Neuronal stem cell (in vitro differentiated cells): ENCODE data around the gene PWWP2B.
A peak's percentile ranks its signal among the peaks of the same experiment; 100 is the strongest.

Source experiments
- DNase-seq: peaks from one replicate; pipeline ENCODE4 v3.0.0-alpha.2; 2013; ENCODE audit warnings: low spot score
- H2AFZ ChIP-seq: one replicate; pipeline ENCODE4 v1.6.1; 2013; ENCODE audit warnings: mild to moderate bottlenecking, low read length, inconsistent platforms
- H2AK5ac ChIP-seq: 2 replicates; pipeline ENCODE4 v1.6.1; 2013; ENCODE audit warnings: low read depth, mild to moderate bottlenecking, inconsistent platforms, low read length, moderate library complexity, mixed read lengths
- H2BK120ac ChIP-seq: 2 replicates; pipeline ENCODE4 v1.6.1; 2013; ENCODE audit warnings: low read depth, mild to moderate bottlenecking, inconsistent platforms, low read length, moderate library complexity, mixed read lengths
- H2BK12ac ChIP-seq: one replicate; pipeline ENCODE4 v1.6.1; 2013; ENCODE audit warnings: low read length, inconsistent platforms
- H2BK15ac ChIP-seq: 2 replicates; pipeline ENCODE4 v1.6.1; 2013; ENCODE audit warnings: mild to moderate bottlenecking, low read length, inconsistent platforms, mixed read lengths
- H2BK5ac ChIP-seq: one replicate; pipeline ENCODE4 v1.6.1; 2013; ENCODE audit warnings: inconsistent platforms, mild to moderate bottlenecking, low read length, moderate library complexity
- H3K14ac ChIP-seq: one replicate; pipeline ENCODE4 v1.6.1; 2013; ENCODE audit warnings: low read length, inconsistent platforms
- H3K18ac ChIP-seq: 2 replicates; pipeline ENCODE4 v1.6.1; 2013; ENCODE audit warnings: low read length, inconsistent platforms
- H3K23ac ChIP-seq: 2 replicates; pipeline ENCODE4 v1.6.1; 2013; ENCODE audit warnings: low read depth, mild to moderate bottlenecking, mixed read lengths, low read length, inconsistent platforms; ENCODE audit not compliant: poor library complexity
- H3K27ac ChIP-seq: replicated peaks from 3 replicates; pipeline ENCODE4 v1.5.1; 2013; ENCODE audit warnings: low read length, inconsistent platforms
- H3K27me3 ChIP-seq, 3 experiments: 2 replicates each; pipeline ENCODE4 v1.6.1; 2013; ENCODE audit warnings: low read length in 3 of 3, mild to moderate bottlenecking in 2 of 3, inconsistent platforms in 1 of 3, low read depth in 1 of 3, mixed read lengths in 1 of 3, moderate library complexity in 1 of 3; ENCODE audit not compliant: control insufficient read depth in 3 of 3, insufficient read depth in 3 of 3
- H3K36me3 ChIP-seq, 2 donors: replicated peaks in 1 of 2; 2 replicates each; pipeline ENCODE4 v1.6.1; 2013; ENCODE audit warnings: low read length in 2 of 2; ENCODE audit not compliant: control insufficient read depth in 2 of 2, insufficient read depth in 2 of 2
- H3K4ac ChIP-seq: 2 replicates; pipeline ENCODE4 v1.6.1; 2013; ENCODE audit warnings: inconsistent platforms, mild to moderate bottlenecking, low read length, moderate library complexity
- H3K4me1 ChIP-seq, 2 donors: 1 replicate in 1 of 2; 2 replicates in 1 of 2; pipeline ENCODE4 v1.6.1; 2013; ENCODE audit warnings: low read length in 2 of 2, low read depth in 1 of 2; ENCODE audit not compliant: control insufficient read depth in 2 of 2, insufficient read depth in 1 of 2
- H3K4me2 ChIP-seq: one replicate; pipeline ENCODE4 v1.6.1; 2013; ENCODE audit warnings: mild to moderate bottlenecking, low read length, inconsistent platforms; ENCODE audit not compliant: insufficient read depth, poor library complexity, severe bottlenecking
- H3K4me3 ChIP-seq, 2 donors: 2 replicates each; pipeline ENCODE4 v1.5.1; 2013; ENCODE audit warnings: low read length in 2 of 2, mild to moderate bottlenecking in 2 of 2, inconsistent platforms in 1 of 2, moderate library complexity in 1 of 2
- H3K79me1 ChIP-seq: one replicate; pipeline ENCODE4 v1.6.1; 2013; ENCODE audit warnings: low read depth, mild to moderate bottlenecking, inconsistent platforms, low read length, moderate library complexity
- H3K9ac ChIP-seq: one replicate; pipeline ENCODE4 v1.6.1; 2013; ENCODE audit warnings: mild to moderate bottlenecking, low read depth, low read length, inconsistent platforms; ENCODE audit not compliant: poor library complexity
- H3K9me3 ChIP-seq, 2 donors: replicated peaks in 1 of 2; 2 replicates each; pipeline versions ENCODE3 to v1.6.1; 2013; ENCODE audit warnings: low read length in 2 of 2, mild to moderate bottlenecking in 2 of 2, inconsistent platforms in 1 of 2, low read depth in 1 of 2, mixed read lengths in 1 of 2, moderate library complexity in 1 of 2; ENCODE audit not compliant: control insufficient read depth in 2 of 2, insufficient read depth in 1 of 2
- H4K8ac ChIP-seq: one replicate; pipeline ENCODE4 v1.6.1; 2013; ENCODE audit warnings: low read depth, mild to moderate bottlenecking, inconsistent platforms, low read length, moderate library complexity
- H4K91ac ChIP-seq: one replicate; pipeline ENCODE4 v1.6.1; 2013; ENCODE audit warnings: low read length, low read depth, mild to moderate bottlenecking, inconsistent platforms; ENCODE audit not compliant: poor library complexity
- WGBS, 2 donors: extraction: QIAGEN DNeasy Blood & Tissue Kit; methylation state at CpG; one replicate each; pipeline ENCODE4 v1.1.7; 2013; ENCODE audit warnings: missing lambda C conversion rate in 2 of 2, mixed read lengths in 1 of 2; ENCODE audit not compliant: insufficient read length in 2 of 2, insufficient replicate concordance in 1 of 2; ENCODE audit errors: extremely low coverage in 2 of 2; 5-methylcytosine and 5-hydroxymethylcytosine counted together

PWWP2B gene

DNA sequence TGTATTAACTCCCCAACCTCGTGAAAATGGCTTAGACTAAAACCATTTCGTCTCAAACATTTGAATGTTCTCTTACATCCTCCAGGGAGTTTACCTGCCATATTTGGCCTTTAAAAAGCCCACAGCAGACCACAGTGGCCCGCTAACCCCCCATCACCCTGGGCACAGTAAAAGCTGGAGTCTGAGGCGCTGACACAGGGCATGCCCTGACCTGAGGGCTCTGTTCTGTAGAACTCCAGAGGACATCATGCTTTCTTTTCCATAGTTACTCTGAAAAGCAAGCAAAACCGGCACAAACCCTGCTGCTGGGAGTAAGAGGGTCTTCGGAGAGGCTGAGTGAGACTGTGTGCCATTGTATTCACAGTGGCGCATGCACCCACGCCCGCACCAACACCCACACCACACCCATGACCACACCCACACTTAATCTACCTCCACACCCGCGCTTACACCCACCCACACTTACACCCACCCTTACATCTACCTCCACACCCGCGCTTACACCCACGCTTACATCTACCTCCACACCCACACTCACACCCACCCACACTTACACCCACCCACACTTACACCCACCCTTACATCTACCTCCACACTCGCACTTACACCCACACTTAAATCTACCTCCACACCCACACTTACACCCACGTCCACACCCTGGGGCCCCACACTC, 32.9 kb upstream of the PWWP2B start:
- Histone ChIP-seq H3K14ac (no peak overlapping the region), H2BK120ac (no peak overlapping the region), H3K9ac (peak overlapping the region; percentile 1), H3K4me3 (peak overlapping the region in 1 of 2 donors; percentile 1), H3K27ac (no peak overlapping the region), H3K4me1 (no peaks in the 10 kb centered on the region), H3K9me3 (peaks cover 0 to 4% of the 10 kb centered on the region in 2 donors), H3K27me3 (no peaks in the 10 kb centered on the region), H4K91ac (no peak overlapping the region), H3K23ac (peak overlapping the region; percentile 1), H3K4ac (no peak overlapping the region), H2BK12ac (no peak overlapping the region), H2BK5ac (no peak overlapping the region), H3K4me2 (no peak overlapping the region), H3K79me1 (no peaks in the 10 kb centered on the region), H2AFZ (no peak overlapping the region), H4K8ac (peak overlapping the region; percentile 0), H3K36me3 (peaks cover 8 to 32% of the 10 kb centered on the region in 2 donors), H2BK15ac (no peak overlapping the region), H3K18ac (no peak overlapping the region), H2AK5ac (no peak overlapping the region)
- peak; percentile 55 for DNase-seq
- 100% methylated on average over 4 to 5 of the region's 16 CpGs for WGBS, 2 donors

DNA sequence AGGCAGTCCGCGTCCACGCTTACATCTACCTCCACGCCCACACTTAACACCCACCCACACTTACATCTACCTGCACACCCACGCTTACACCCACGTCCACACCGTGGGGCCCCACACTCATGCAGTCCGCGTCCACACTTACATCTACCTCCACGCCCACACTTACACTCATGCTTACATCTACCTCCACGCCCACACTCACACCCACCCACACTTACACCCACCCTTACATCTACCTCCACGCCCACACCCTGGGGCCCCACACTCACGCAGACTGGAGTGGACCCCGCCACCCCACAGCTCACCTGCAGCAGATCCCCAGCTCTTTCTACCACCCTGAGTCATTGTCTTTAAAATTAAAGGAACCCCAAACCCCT, 32.4 kb upstream of the PWWP2B start:
- H3K4me1 ChIP-seq = no peaks in the 10 kb centered on the region
- WGBS, 2 donors = 100% methylated on average over 2 to 5 of the region's 14 CpGs
- no peak for DNase-seq
- H2BK15ac ChIP-seq = no peak overlapping the region
- H3K36me3 ChIP-seq = peaks cover 8 to 36% of the 10 kb centered on the region in 2 donors
- H2BK5ac ChIP-seq = no peak overlapping the region
- H3K4ac ChIP-seq = no peak overlapping the region
- peak overlapping the region; percentile 1 for H3K23ac ChIP-seq
- H3K4me3 ChIP-seq = peak overlapping the region in 1 of 2 donors; percentile 1
- peak overlapping the region; percentile 0 for H4K8ac ChIP-seq
- H2AFZ ChIP-seq = no peak overlapping the region
- no peak overlapping the region for H3K14ac ChIP-seq
- no peaks in the 10 kb centered on the region for H3K79me1 ChIP-seq
- H2BK12ac ChIP-seq = no peak overlapping the region
- no peak overlapping the region for H2BK120ac ChIP-seq
- H3K18ac ChIP-seq = no peak overlapping the region
- H2AK5ac ChIP-seq = no peak overlapping the region
- no peak overlapping the region for H3K27ac ChIP-seq
- H4K91ac ChIP-seq = no peak overlapping the region
- H3K9ac ChIP-seq = no peak overlapping the region
- no peak overlapping the region for H3K4me2 ChIP-seq
- H3K9me3 ChIP-seq = peaks cover 0 to 4% of the 10 kb centered on the region in 2 donors
- H3K27me3 ChIP-seq = no peaks in the 10 kb centered on the region

DNA sequence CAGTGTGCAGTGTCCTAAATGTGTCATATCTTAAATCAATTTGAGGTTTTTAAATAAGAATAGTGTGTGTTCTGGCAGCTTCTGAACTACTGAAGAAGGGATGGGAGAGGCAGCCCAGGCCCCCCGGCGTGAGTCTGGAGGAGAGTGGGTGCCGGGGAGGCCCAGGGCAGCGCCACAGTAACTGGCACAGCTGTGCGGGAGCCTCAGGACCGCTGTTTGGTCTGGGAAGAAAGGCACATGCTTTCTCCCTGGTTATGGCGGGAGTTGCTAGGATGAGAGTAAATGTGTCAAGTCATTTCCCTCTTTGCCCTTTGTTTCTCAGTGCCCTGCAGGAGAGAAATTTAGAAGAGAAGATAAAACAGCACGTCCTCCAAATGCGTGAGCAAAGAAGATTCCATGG, 31.9 kb upstream of the PWWP2B start:
- H4K91ac ChIP-seq = no peak overlapping the region
- no peak overlapping the region for H2BK15ac ChIP-seq
- H3K9ac ChIP-seq = no peak overlapping the region
- no peak overlapping the region for H3K14ac ChIP-seq
- no peaks in the 10 kb centered on the region for H3K4me1 ChIP-seq
- H2BK5ac ChIP-seq = no peak overlapping the region
- no peak overlapping the region for H2BK12ac ChIP-seq
- no CpG with 5 or more reads among the region's 9 CpGs for WGBS, 2 donors
- H3K27ac ChIP-seq = no peak overlapping the region
- H3K27me3 ChIP-seq = no peaks in the 10 kb centered on the region
- no peak for DNase-seq
- H3K4ac ChIP-seq = no peak overlapping the region
- no peak overlapping the region for H4K8ac ChIP-seq
- peaks cover 8 to 36% of the 10 kb centered on the region in 2 donors for H3K36me3 ChIP-seq
- no peak overlapping the region for H3K23ac ChIP-seq
- H2BK120ac ChIP-seq = no peak overlapping the region
- no peak overlapping the region for H2AK5ac ChIP-seq
- H2AFZ ChIP-seq = no peak overlapping the region
- no peaks in the 10 kb centered on the region for H3K79me1 ChIP-seq
- H3K9me3 ChIP-seq = peaks cover 0 to 4% of the 10 kb centered on the region in 2 donors
- H3K4me2 ChIP-seq = no peak overlapping the region
- H3K4me3 ChIP-seq = no peak overlapping the region
- H3K18ac ChIP-seq = no peak overlapping the region

DNA sequence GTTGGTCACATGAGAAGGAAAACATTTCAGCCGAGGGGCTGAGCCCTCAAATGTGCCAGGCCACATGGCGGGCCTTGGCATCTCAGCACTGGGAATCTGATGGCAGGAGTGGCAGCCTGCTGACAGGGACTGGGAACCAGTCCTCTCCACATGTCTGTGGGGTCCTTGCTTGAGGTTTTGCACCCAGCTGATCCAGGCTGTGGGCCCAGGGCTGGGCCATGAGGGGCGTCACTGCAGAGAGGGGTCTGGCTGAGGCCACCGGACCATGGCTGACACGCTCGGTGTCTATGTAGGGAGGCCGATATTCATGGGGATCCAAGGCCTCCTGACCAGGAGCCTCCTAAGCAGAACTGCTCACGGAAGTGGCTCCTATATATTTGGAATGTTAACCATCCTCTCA, 31.0 kb upstream of the PWWP2B start:
- Histone ChIP-seq H3K27me3 (no peaks in the 10 kb centered on the region), H3K9me3 (peaks cover 0 to 4% of the 10 kb centered on the region in 2 donors), H2BK120ac (no peak overlapping the region), H4K8ac (no peak overlapping the region), H3K79me1 (no peaks in the 10 kb centered on the region), H2BK5ac (no peak overlapping the region), H2AFZ (no peak overlapping the region), H3K4me2 (no peak overlapping the region), H3K14ac (no peak overlapping the region), H3K36me3 (peaks cover 8 to 36% of the 10 kb centered on the region in 2 donors), H4K91ac (no peak overlapping the region), H3K23ac (no peak overlapping the region), H3K18ac (peak overlapping the region; percentile 20), H3K4me1 (no peaks in the 10 kb centered on the region), H3K27ac (no peak overlapping the region), H2AK5ac (no peak overlapping the region), H3K4me3 (no peak overlapping the region), H2BK15ac (no peak overlapping the region), H3K4ac (no peak overlapping the region), H3K9ac (peak overlapping the region; percentile 44), H2BK12ac (no peak overlapping the region)
- no CpG with 5 or more reads among the region's 8 CpGs for WGBS, 2 donors
- no peak for DNase-seq
